HG03457 (cell line): Measurements from ENCODE around the gene WSCD2.

Source experiments
- ATAC-seq: cut with Tn5 transposase; IDR thresholded peaks from one replicate; pipeline ENCODE4 v1.9.1; 2021; ENCODE audit warnings: moderate number of reproducible peaks; ENCODE audit not compliant: unreplicated experiment

The WSCD2 gene

DNA sequence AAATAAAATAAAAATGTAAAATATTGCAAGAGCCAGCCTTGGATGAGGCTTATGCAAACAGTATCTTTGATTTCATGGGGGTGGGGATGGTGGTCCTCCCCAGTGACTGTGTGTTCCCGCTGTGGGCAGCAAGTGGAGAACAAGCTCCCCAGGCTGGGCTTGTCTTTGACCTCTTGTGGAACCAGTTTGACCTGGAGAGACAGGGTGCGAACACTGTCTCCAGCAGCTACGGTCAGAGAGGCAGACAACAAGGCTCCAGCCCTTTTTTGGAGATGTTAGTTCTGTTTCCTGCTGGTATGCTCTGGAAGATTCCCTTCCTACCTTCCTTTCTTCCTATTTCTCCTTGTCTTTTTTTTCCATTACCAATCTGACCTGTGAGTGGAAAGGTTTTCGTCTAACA is 21.8 kb upstream of the WSCD2 start:
- ATAC-seq, result no peak

DNA sequence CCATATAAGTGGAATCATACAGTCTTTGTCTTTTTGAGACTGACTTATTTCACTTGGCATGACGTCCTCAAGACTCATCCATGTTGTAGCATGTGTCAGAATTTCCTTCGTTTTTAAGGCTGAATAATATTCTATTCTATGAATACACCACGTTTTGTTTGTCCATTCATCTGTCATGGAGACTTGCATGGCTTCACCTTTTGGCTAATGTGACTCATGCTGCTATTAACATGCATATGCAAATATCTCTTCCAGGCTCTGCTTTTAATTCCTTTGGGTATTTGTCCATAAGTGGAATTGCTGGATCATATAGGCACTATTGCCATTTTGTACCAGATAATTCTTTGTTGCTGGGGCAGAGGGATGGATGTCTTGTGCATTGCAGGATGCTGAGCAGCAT is 19.6 kb upstream of the WSCD2 start:
- no peak for ATAC-seq

DNA sequence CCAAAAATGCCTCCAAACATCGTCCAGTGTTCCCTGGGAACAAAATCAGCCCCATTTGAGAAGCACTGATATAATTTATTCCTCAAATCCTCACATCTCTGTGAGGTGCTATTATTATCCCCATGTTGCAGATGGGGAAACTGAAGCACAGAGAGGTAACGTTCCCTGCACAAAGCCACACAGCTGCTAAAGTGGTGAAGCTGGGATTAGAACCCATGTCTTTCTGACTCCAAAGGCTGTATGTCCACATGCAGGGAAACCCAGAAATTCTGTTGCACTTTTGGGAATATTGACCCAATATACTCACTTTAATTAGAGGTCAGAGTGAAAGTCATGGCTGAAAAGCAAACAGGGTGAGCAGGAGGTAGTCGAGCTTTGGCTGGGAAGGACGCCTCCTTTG is 19.1 kb upstream of the WSCD2 start:
- no peak for ATAC-seq

DNA sequence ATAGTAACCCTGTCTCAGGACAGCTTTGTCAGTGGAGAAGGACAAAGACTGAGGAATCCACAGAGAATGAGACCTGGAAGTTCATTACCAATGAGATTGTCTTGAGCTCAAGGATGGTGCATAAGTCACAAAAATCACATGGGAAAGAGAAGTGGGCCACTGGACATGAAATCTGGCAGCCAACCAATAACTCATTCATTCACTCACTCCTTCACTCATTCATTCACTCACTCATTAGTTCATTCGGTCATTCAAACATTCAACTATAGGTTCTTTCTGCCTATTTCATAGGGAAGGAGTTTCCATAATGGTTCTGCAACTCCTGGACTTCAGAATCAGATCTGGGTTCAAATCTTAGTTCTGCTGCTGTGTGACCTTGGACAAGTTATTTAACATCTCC is 18.2 kb upstream of the WSCD2 start:
- no peak for ATAC-seq

DNA sequence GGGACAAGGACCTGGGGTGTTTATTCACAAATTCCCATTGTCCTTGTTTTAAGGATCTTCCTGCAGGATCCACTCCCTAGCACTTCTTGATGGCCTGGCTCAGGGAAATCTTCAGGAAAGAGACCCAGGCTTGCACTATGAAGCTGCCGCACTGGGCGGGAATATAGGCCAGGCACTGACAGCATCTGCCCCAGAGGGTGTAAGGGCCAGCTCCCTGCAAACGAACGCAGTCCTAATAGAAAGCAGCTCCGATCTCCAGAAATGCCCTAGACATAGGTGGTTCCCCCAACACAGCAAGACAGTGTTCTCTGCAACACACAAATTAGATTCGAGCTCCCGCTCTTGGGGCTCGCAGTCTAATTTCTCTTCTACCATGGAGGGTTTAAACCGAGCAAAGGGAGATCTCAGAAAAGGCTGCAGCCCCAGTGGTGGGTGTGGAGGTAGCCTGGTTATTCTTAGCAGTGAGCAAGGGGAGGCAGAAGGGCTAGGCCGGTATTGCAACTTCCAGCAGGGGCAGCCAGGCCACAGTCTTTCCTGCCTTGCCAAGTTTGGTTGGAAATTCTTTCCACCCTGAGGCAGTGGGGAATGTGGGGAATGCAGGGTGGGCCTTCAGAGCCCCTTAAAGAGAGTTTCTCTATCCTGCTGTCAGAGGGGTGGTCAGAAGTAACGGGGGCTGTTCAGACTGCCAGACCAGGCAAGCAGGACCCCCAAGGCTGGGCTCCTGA is 16.1 kb upstream of the WSCD2 start:
- ATAC-seq, result no peak

DNA sequence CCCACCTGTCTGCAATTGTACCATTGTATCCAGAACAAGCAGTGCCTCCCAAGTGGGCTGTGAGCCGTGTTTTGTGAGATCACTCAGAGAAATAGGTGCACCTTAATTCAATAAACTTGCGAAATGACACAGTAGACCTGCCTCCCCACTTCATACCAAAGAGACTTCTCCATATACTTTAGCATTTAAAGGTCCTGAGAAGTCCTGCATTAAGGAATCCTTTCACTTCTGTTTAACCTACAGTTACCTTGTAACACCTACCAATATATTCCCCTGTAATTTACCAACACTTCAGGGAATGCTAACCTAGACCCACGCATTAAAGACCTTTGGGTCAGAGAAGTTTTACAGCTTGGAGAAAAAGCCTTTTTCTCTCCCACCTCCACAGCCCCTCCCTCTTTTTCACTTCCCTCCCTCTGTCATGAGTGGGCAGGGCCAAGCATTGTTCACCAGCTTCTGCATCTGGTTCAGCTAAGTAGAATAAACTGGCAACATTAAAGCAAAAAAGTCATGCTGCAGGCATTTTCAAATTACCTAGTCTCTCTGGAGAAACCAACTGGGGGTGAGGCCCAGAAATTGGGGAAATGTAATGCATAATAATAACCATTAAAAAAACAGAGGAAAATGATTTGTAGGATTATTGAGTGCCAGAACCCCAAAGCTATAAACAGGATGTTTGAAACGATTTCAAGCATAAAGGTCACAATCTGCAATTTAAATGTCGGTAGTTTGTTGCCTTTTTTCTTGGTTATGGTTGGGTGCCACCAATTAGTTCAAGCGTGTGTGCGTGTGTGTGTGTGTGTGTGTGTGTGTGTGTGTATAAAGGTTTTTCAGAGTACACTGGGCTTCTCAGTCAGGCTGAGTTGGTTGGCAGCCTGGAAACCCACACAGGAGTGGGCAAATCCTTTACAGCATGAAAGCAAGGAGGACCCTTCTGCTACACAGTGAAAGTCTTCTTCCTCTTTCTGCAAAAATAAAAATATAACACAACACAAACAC is 13.7 kb upstream of the WSCD2 start:
- no peak for ATAC-seq

DNA sequence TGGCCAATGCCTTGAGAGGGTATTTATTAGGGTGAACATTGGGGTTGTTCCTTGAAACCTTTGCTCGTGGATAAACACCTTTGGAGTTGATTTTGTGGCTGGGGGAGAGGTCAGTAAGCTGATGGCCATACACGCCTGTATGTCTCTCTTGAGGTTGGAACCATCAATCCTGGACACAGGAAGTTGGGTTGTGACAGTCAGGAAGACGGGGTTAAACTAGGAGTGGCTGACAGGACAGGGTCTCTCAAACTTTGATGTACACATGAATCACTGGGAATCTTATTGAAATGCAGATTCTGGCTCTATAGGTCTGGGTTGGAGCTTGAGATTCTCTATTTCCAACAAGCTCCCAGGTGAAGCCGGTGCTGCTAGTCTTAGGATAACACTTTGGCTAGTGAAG is 12.8 kb upstream of the WSCD2 start:
- no peak for ATAC-seq

DNA sequence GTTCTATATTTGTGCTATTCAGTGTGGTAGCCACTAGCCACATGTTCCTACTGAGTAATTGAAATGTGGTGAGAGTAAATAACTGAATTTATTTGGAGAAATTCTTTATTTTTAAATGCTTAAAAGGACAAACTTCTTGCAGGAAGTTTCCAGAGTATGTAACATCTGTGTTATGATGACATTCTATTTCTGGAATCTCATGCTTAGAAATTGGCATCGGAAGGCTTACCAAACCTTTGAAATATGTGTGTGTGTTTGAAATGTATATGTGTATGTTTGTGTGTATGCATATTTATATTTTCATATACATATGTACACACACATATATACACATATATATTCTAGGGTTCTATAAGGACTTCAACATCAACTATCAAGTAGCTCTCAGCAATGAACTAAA is 12.4 kb upstream of the WSCD2 start:
- no peak for ATAC-seq

DNA sequence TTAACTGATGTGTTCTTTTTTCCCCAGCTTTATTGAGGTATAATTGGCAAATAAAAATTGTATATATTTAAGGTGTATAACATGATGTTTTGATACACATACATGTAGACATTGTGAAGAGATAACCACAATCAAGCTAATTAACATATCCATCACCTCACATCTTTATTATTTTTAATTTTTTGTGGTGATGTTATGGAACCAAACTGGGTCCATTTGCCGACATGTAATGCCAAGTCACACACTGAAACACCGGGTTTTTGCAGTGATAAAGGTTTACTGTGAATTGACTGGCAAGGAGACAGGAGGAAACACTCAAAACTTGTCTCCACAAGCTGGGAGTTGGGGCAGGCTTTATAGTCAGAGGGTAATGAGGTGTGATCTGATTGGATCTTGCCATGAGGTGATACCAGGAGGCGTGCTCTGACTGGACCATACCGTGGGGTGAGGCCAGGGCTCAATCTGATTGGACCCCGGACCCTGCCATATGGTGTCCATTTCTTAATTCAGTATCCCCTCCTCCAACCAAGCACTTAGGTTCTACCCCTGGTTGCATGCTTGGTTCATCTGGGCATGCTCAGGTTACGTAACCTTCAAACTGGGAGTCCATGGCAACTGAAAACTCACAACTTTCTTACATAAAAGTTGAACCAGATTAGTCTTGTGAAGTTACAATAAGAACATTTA is 11.8 kb upstream of the WSCD2 start:
- ATAC-seq, result no peak

DNA sequence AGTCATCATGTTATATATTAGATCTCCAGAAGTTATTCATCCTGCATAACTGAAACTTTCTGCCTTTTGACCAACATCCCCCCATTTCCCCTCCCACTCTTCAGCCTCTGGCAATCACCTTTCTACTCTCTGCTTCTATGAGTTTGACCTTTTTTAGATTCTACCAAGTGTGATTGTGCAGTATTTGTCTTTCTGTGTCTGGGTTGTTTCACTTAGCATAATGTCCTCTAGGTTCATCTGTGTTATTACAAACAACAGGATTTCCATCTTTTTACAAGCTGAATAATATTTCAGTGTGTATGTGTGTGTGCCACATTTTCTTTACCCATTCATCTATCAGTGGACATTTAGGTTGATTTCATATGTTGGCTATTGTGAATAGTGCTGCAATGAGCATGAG is 11.2 kb upstream of the WSCD2 start:
- no peak for ATAC-seq

DNA sequence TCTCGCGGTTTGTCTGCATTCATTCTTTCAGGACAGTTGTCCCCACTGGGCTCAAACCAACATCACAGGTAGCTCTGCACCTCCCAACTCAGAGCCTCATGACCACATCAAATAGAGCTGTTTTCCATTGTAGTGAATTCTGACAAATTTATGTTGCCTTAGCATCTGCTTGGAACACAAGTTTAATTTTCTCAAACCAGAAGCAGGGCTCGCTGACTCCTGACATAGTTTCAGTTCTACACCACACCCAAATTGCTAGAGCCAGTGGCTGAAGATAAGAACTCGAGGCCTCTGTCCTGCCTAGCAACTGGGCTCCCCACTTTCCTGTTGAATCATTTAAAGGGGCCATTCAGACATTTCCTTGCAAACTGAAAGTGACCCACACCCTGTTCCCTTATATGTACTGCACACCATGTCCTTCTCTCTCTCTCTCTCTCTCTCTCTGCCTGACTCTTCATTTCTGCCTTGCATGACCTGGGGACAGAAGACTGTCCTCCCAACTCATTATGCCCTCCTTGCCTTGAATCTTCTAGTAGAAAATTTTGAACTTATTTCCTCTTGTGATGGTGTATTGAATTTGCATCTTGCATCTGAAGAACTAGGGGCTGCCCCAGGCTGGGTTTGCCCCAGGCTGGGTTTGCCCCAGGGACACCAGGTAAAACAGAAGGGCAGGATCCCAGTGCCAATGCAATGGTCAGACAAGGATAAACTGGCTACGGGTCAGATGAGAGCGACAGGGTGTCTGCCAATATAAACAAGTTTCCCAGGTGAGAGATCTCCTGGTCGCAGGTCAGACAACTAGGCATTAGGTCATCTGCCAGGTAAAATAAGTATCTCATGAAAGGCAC is 9.7 kb upstream of the WSCD2 start:
- ATAC-seq, result no peak

DNA sequence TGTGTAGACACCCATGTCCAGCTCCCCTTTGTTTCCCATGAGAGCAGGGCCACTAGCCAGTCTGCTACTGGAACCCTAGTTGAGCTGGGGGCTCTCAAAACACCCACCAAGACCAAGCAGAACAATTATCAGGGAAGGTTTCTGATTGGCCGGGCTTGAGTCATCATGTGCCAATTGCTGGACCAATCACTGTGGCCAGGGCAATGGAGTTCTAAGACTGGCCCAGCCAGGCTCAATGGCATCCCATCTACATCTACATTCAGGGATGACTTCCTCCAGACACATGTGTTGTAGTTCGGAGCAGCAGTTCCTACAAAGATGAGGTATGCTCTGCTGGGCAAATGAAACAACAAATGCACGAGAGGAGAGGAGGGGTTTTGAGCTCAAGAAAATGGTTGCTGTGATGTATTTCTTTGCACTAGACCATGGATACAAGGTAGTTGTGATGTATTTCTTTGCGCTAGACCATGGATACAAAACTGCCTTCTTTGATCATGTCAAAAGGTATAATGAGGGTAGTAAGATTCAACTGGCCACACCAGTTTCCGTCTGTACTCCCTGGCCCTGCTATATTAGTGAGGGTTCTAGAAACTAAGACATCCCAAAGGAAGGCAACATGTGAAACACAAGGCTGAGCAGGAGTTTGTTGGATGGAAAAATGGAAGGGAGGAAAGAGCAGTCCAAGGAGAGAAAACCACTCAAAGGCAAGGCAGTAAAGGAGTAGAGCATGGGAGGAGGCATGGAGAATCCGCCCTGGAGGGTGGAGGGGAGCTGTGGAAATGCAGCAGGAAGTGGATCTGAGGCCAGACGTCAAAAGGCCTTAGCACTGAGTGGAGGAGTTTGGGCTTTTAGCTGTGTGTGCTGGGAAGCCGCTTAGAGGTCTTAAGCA is 8.9 kb upstream of the WSCD2 start:
- ATAC-seq, result no peak

DNA sequence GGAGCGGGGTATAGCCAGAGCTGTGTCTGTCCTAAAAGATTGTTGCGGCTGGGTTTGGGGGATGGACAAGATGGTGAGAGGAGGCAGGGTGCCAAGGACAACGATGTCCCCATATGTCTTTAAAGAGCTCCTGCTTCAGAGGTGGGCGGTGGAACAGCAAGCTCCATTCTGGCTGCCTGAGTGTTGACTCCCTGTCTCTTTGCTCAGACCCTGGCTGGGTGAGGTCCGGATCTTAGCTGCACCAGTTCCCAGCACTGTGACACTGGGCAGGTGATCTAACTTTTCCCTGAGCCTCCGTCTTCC is 8.3 kb upstream of the WSCD2 start:
- ATAC-seq, result no peak

DNA sequence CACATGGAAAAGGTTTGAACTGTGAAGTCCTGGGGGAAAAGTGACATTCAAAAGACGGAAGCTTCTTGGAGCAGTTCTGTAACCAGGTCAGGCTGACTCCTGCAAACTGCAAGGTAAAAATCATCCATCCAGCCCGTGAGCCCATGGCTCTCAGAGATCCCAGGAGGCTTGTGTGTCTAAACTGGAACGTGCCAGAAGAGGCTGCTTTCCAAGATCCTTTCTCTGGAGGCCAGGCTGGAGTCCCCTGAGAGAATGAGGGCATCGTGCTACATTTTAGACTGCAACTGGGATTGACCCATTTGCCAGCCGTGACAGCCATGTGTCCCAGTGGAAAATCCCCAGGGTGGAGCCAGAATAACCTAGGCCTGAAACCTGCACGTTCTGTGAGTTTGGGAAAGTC is 7.8 kb upstream of the WSCD2 start:
- no peak for ATAC-seq

DNA sequence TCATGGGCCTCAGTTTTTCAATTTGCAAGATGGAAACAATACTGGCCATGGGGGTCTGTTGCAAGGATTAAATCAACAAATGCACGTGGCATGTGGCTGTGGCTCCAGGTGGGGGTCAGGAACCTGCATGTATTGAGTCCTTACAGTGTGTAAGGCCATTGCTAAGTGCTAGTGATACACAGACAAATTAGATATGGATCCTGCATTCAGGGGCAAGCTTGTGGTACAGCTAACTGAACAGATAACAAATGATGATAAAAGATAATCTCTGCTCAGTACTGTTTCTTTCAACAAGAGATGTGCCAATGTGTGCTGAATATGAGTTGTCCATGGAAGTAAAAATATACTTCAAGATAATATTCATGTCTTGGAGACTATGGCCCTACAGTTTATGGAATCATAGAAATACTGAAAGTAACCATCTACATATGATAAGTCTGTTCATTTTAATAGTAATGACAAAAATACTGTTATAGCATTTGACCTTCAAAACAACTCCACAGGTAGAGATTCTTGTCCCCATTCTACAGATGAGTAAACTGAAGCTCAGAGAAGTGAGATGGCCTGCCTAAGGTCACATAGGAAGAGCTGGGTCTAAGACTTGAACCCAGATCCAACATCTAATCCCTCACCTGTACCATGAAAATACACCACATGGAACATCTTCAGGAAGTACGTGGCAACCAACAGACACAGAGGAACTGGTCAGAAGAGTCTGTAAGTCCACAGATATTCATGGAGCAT is 7.2 kb upstream of the WSCD2 start:
- ATAC-seq, result no peak

DNA sequence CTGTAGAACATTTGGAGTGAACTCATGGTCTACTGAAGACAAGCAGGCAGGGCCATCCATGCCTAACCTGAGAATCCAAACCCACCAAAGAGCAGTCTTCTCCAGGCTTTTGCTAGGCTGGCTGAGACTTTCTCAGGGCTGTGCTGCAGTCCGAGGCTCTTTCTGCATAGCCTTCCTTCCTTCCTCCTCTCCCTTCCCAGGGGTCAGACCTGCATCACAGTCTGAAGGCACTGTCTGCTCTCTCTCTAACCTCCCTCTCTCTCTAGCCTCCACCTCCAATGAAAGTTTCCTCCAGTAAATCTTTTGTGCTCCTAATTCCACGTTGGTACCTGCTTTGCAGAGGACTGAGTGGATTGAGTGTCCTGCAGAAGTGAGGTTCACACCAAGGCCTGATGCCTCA is 6.4 kb upstream of the WSCD2 start:
- ATAC-seq, result no peak

DNA sequence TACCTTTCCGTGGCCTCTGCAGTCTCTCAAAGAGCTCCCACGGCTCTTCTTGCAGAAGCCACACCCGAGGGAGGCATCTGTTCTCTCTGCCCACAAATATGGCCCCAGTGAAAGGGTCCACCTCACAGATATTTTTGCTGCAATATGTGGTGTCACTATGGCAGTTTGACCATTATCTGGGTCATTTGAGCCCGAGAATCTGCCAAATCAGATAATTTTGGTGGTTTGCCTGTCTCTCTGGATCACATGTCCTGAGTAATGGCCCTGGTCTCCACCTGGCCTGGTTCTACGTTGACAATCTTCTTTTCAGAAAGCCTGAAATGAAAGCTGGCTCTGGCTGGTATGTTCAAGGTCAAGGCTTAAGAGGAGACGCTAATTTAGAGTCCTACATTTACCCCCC is 5.7 kb upstream of the WSCD2 start:
- ATAC-seq, result no peak

DNA sequence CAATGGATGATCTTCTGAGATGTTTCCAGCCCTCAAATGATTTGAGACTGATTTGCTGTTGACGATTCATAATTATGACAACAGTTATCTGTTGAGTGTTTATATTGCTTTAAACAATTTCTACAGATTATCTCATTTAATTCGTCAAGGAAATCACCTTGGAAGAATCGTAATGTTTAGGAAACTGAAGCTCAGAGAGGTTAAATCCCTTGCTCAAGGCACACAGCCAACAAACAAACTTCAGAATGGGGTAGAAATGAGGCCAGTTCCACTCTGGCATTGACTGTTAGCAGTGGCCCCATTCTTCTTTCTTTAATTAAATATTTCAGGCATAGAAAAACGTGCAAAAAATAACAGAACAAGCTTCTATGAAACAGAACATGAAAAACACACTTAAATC is 4.0 kb upstream of the WSCD2 start:
- no peak for ATAC-seq

DNA sequence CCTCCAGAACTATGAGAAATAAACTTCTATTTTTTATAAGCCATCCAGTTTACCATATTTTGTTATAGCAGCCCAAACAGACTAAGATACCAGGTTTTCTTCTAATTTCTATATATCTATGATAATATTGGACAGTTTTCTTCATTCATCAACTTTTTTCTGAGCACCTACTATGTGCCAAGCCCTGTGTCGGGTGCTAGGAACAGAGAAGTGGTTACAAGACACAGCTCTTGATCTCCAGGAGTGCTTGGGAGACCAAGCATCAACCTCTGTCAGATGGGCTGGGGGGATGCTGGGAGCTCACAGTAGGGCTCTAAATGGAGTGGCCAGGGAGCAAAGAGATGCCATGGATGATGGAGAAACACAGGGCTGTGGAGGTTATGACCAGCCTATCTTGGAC is 2.9 kb upstream of the WSCD2 start:
- ATAC-seq, result no peak
